ENCODE data around the gene TBC1D1. TPM values are rescaled to one million over a fixed set of nuclear protein-coding genes. Genes with fewer than 3 reads are reported as not detected.
A peak's percentile ranks its signal among the peaks of the same experiment; 100 is the strongest.

Gene TBC1D1
- total RNA-seq, 1 donor from 2014 or later = 129 TPM

DNA sequence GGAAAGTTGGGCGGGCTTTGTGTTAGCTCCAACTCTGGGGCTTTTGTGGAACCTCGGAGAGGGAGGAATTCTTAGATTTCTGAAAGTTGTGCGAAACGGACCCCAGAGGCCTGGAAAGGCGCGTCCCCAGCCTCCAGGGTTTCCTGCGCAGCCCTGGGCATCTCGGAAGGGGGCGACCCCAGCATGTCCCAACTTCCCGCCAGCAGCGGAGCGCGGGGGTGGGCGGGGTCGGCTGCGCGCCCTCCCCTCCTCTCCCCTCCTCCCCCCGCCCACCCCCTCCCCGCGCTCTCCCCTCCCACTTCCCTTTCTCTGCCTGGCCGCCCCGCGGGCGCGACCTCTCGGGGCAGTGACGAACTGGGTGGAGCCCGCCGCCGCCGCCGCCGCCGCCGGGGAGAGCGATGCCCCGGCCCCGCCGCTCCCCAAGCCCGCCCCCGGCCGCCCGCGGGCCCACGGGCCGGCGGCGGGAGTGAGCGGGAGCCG lies 86.1 kb downstream of the TBC1D1 start:
- Histone ChIP-seq H3K9me3 (replicated peaks) (no peaks in the 10 kb centered on the region), H3K4me1 (peaks cover 61% of the 10 kb centered on the region), H3K36me3 (no peaks in the 10 kb centered on the region), H3K27me3 (ENCODE audit: low read depth) (no peaks in the 10 kb centered on the region), H3K4me3 (peak overlapping the region; percentile 94), H3K27ac (replicated peaks) (peak overlapping the region; percentile 98)
- TF ChIP-seq, protein P1, sequence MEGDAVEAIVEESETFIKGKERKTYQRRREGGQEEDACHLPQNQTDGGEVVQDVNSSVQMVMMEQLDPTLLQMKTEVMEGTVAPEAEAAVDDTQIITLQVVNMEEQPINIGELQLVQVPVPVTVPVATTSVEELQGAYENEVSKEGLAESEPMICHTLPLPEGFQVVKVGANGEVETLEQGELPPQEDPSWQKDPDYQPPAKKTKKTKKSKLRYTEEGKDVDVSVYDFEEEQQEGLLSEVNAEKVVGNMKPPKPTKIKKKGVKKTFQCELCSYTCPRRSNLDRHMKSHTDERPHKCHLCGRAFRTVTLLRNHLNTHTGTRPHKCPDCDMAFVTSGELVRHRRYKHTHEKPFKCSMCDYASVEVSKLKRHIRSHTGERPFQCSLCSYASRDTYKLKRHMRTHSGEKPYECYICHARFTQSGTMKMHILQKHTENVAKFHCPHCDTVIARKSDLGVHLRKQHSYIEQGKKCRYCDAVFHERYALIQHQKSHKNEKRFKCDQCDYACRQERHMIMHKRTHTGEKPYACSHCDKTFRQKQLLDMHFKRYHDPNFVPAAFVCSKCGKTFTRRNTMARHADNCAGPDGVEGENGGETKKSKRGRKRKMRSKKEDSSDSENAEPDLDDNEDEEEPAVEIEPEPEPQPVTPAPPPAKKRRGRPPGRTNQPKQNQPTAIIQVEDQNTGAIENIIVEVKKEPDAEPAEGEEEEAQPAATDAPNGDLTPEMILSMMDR (IDR thresholded peaks at IDR 0.05; ENCODE audit: borderline replicate concordance) = no peak
- peak; percentile 84 for DNase-seq
- intact Hi-C loops (cut with micrococcal nuclease) = loop anchor here (10.0 kb wide), 1 partner anchor 58 kb away; no protein-coding TSS in a partner anchor

DNA sequence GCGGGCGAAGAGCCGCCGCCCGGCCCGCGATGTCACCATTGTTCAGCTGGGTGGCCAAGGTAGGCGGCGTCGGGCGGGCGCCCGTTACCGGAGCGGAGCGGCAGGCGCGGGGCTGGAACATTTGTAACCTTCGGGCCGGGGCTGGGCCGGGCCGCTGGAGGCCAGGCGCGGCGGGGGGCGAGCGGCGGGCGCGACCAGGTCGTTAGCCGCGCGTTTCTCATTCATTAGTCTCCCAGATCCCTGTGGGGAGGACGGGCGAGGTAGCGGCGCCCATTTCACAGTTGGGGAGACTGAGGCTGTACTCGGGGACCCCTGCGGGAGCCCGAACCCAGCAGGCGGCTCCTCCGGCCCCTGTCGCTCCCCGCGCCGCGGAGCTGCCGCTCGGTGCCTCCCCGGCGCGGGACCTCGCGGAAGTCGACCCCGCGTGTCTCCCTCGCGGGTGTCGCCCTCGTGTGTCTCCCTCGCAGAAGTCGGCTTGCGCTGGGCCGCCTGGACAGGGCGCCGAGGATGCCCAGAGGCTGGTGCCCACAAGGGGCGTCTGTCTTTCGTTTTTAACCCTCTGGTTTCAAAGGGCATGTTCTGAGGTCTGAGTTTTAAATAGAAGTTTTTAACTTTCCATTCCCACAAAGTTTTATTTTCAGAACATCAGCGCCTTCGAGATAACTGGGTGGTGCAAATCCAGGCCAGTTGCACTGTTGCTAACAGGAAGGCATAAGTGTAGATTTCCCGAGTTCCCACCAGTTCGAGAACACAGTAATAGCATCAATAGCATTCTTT lies 86.8 kb downstream of the TBC1D1 start:
- H3K27me3 ChIP-seq (ENCODE audit: low read depth) = no peaks in the 10 kb centered on the region
- H3K9me3 ChIP-seq (replicated peaks) = no peaks in the 10 kb centered on the region
- H3K36me3 ChIP-seq = no peaks in the 10 kb centered on the region
- DNase-seq = peak; percentile 75
- peaks cover 67% of the 10 kb centered on the region for H3K4me1 ChIP-seq
- H3K27ac ChIP-seq (replicated peaks) = peak overlapping the region; percentile 98
- H3K4me3 ChIP-seq = peak overlapping the region; percentile 94
- TF ChIP-seq, protein P1 (IDR thresholded peaks at IDR 0.05; ENCODE audit: borderline replicate concordance) = peak; percentile 84
- intact Hi-C loops (cut with micrococcal nuclease) = loop anchor here (10.0 kb wide), 1 partner anchor 57 kb away; no protein-coding TSS in a partner anchor

DNA sequence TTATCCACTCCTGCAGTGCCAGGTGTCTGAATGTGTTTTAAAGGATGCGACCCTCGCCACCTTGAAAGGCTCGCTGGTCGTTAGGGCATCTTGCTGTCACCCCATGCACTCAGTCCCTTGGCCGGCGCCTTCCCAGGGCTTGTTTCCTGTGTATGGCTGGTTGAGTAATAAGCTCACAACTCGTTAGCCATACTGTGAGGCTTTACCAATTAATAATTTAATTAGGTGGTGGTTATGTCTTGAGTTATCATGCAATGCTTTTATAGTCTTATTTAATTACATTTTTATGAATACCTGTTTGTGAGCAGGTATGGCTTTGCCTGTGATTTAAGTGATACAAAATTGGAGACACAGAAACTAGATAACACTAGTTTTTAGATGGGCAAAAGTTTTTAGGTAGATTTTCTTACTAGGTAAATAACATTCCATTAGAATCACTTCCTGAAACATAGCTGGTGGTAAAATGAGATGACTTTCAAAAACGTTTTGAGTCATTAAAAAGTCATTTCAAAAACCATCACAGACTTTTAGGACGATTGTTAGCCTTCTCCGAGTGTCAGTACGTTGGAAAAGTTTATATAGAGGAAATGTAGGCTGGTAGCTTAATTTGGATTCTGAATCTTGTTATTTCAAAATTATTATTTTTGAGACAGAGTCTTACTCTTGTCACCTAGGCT lies 87.5 kb downstream of the TBC1D1 start:
- intact Hi-C loops (cut with micrococcal nuclease) = loop anchor here (10.0 kb wide), 1 partner anchor 56 kb away; no protein-coding TSS in a partner anchor
- Histone ChIP-seq H3K9me3 (replicated peaks) (no peaks in the 10 kb centered on the region), H3K27ac (replicated peaks) (peak overlapping the region; percentile 98), H3K36me3 (no peaks in the 10 kb centered on the region), H3K4me1 (peaks cover 70% of the 10 kb centered on the region), H3K4me3 (peak overlapping the region; percentile 94), H3K27me3 (ENCODE audit: low read depth) (no peaks in the 10 kb centered on the region)
- DNase-seq = peak; percentile 32
- TF ChIP-seq, protein P1 (IDR thresholded peaks at IDR 0.05; ENCODE audit: borderline replicate concordance) = no peak

DNA sequence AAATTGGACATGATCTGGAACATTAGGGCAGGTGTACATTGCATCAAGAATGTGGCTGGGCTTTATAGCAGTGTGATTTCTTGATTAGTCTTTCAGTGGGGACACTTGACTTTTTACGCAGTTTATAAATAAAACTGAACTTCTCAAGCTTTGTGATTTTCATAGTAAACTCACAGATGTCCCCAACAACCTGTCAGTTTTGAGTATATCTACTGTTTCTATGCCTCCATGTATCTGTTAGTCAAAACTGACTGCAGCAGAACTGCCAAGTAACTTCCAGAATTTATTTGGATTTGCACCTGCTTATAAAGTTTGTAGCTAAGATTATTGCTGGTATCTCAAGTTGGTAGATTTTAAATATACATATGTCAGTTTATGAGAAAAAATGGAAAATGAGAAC lies 89.4 kb downstream of the TBC1D1 start:
- Histone ChIP-seq H3K36me3 (no peaks in the 10 kb centered on the region), H3K4me1 (peaks cover 69% of the 10 kb centered on the region), H3K27me3 (ENCODE audit: low read depth) (no peaks in the 10 kb centered on the region), H3K9me3 (replicated peaks) (no peaks in the 10 kb centered on the region), H3K27ac (replicated peaks) (no peak overlapping the region), H3K4me3 (no peak overlapping the region)
- intact Hi-C loops (cut with micrococcal nuclease) = no loop called here
- no peak for DNase-seq
- TF ChIP-seq, protein P1 (IDR thresholded peaks at IDR 0.05; ENCODE audit: borderline replicate concordance) = no peak

DNA sequence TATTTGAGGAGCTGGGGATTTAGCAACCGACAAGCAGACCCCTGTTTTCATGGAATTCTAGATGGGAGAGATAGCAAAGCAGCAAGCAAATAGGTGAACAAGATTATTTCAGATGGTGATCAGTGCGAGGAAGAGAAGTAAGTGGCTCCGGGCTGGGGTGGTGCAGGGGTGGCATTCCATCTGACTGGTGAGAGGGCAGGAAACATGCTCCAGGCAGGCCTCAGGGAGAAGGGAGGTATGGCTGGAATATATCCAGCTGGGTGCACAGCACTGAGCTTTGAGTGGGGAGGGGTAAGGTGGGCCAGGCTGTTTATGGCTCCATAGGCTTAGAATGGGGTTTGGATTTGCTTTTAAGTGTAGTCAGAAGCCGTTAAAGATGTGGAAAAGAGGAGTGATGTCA lies 90.5 kb downstream of the TBC1D1 start:
- Histone ChIP-seq H3K27me3 (ENCODE audit: low read depth) (no peaks in the 10 kb centered on the region), H3K9me3 (replicated peaks) (no peaks in the 10 kb centered on the region), H3K4me3 (peak overlapping the region; percentile 11), H3K27ac (replicated peaks) (peak overlapping the region; percentile 74), H3K36me3 (no peaks in the 10 kb centered on the region), H3K4me1 (peaks cover 80% of the 10 kb centered on the region)
- TF ChIP-seq, protein P1 (IDR thresholded peaks at IDR 0.05; ENCODE audit: borderline replicate concordance) = no peak
- no peak for DNase-seq
- intact Hi-C loops (cut with micrococcal nuclease) = no loop called here
